ENCODE measurements around the gene MAP3K4. TPM values are rescaled to one million over a fixed set of nuclear protein-coding genes. Genes with fewer than 3 reads are reported as not detected.

The MAP3K4 gene
- total and polyA plus RNA-seq, 2 of the 4 experiments (the other 2 are of a cell fraction): 11.5 to 20.4 TPM

DNA sequence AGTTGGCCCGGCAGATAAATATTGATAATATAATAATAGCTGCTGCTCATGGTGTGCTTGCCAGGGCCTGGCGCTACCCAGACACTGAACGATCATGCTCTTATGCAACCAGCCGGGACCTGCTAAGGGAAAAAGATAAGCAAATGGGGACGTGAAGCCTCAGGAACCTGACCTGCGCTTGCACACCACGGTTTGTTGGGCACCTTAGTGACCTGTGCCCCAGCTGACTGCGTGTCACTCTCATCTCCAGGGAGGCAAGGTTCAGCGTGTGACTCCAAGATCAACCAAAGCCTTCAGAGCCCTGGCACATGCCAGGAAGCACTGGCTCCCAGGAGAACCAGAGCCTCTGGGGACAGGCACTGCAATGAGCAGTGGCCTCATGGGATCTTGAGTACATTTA lies 171.2 kb downstream of the MAP3K4 start:
- Histone ChIP-seq H3K27me3 (ENCODE audit: control insufficient read depth, insufficient read depth, low read length) (no peaks in the 10 kb centered on the region), H3K4ac (ENCODE audit: low read depth, low read length) (no peak overlapping the region), H2AK5ac (ENCODE audit: low read depth, low read length) (no peak overlapping the region), H3K18ac (ENCODE audit: low read depth, low read length) (no peak overlapping the region), H3K4me2 (ENCODE audit: low read depth, low read length) (no peak overlapping the region), H2AFZ (replicated peaks; ENCODE audit: low read length, poor library complexity) (no peak overlapping the region), H2AK9ac (replicated peaks; ENCODE audit: low read depth, low read length, poor library complexity) (no peak overlapping the region), H2BK15ac (ENCODE audit: low read depth, low read length) (no peak overlapping the region), H2BK5ac (ENCODE audit: low read depth, low read length, poor library complexity, severe bottlenecking) (no peak overlapping the region), H3K4me1 (ENCODE audit: control insufficient read depth, insufficient read depth, low read length) (peaks cover 8% of the 10 kb centered on the region), H4K5ac (ENCODE audit: low read depth, low read length) (no peak overlapping the region), H3K79me1 (ENCODE audit: low read depth in 1 of 2, low read length in 2 of 2) (peaks cover 3 to 4% of the 10 kb centered on the region in 2 experiments; a peak in 3 of 4 replicates), H3K9ac (ENCODE audit: low read depth, low read length) (no peak overlapping the region), H3K23ac (ENCODE audit: low read depth, low read length) (no peak overlapping the region; the same call in 1 of the 2 replicates), H3K9me3 (ENCODE audit: control insufficient read depth, insufficient read depth, low read length) (no peaks in the 10 kb centered on the region), H4K20me1 (ENCODE audit: insufficient read depth, low read length) (no peaks in the 10 kb centered on the region), H3K27ac (ENCODE audit: insufficient read depth, low read length) (no peak overlapping the region), H2BK20ac (ENCODE audit: low read depth, low read length) (no peak overlapping the region), H2BK120ac (ENCODE audit: low read depth, low read length) (no peak overlapping the region), H3K14ac (replicated peaks; ENCODE audit: low read depth, low read length) (no peak overlapping the region), H3K4me3 (ENCODE audit: insufficient read depth, low read depth, low read length) (no peak overlapping the region), H3K9me1 (ENCODE audit: insufficient read depth, low read length) (peaks cover 22% of the 10 kb centered on the region; the same call in 1 of the 2 replicates), H3K36me3 (ENCODE audit: control insufficient read depth, insufficient read depth, low read length) (peaks cover 11% of the 10 kb centered on the region), H3K56ac (ENCODE audit: extremely low read depth, insufficient read depth, low read length) (no peak overlapping the region), H4K8ac (ENCODE audit: low read depth in 2 of 2, low read length in 2 of 2) (no peak overlapping the region), H4K91ac (ENCODE audit: insufficient read depth, low read depth, low read length) (no peak overlapping the region)
- intact Hi-C loops (cut with micrococcal nuclease): no loop called here
- ChIA-PET POLR2A (ENCODE audit: unreplicated experiment) (no interaction called here), CTCF (no interaction called here)
- DNase-seq (no peak), ATAC-seq (ENCODE audit: low read depth) (no peak)
- TF ChIP-seq RFX5 (IDR thresholded peaks at IDR 0.05; ENCODE audit: low read depth, low read length) (no peak), NFE2L2 (IDR thresholded peaks at IDR 0.05; ENCODE audit: low read depth, low read length) (no peak), ELK1 (IDR thresholded peaks at IDR 0.05; ENCODE audit: borderline replicate concordance, low read depth, low read length) (no peak), CEBPB (IDR thresholded peaks at IDR 0.05; ENCODE audit: low read depth, low read length) (no peak)
- WGBS, 2 experiments (ENCODE audit: extremely low coverage in 2 of 2, insufficient read length in 1 of 2): 89% methylated on average over 5 of the region's 9 CpGs; no CpG with 5 or more reads in 1 of the 2 experiments
- dilution Hi-C loops (cut with HindIII; ENCODE audit: low sequenced_read_pairs, unreplicated experiment): no loop called here
- in situ Hi-C loops (cut with MboI; ENCODE audit: low sequenced_read_pairs): loop anchor here (10.0 kb wide), 1 partner anchor 112 kb away; the partner anchor contains the start of gene AGPAT4
- no TSS peak for BruUV-seq (replicated peaks)
